ENCODE measurements around the gene TGFBR3L. TPM values are rescaled to one million over a fixed set of nuclear protein-coding genes. Genes with fewer than 3 reads are reported as not detected.
A peak's percentile ranks its signal among the peaks of the same experiment; 100 is the strongest.

TGFBR3L gene
- total and polyA plus RNA-seq, 2 experiments from 2014 or later: 1.7 to 7.0 TPM

DNA sequence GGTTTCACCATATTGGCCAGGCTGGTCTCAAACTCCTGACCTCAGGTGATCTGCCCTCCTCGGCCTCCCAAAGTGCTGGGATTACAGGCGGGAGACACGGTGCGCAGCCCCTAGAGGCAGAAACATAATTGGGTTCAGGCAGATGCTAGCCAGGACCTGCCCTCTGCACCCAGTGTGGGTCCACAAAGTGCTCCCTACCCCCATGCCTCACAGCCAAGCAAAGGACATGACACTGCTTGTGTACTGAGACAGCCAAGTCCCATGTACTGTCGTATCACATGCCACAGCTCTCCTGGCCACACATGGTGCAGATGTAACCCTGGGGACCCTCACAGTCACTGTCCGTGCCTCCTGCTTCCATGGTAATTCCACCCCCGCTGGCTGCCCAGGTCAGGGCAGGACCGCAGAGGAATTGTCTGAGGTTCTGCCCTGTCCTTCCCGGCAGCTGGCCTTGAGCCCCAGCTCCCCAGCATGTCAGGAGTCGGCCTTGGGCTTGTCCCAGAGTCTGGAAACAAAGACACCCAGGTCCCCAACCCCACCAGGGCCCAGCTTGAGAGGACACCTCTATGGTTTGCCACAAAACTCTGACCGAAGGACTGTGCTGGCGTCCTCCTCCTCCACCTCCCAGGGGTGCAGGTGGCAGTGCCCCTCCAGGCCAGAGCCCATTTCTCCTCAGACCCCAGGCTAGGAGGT lies 48.1 kb upstream of the TGFBR3L start:
- H3K4me2 ChIP-seq: no peak overlapping the region
- peak; percentile 4 to 18; a peak in 1 of 4 replicates for TF ChIP-seq CTCF (conservative IDR thresholded peaks at IDR 0.05; ENCODE audit: low read depth in 2 of 2)
- TF ChIP-seq ZNF462 (CRISPR knock-in tag; IDR thresholded peaks at IDR 0.05): no peak
- H2AFZ ChIP-seq: no peak overlapping the region
- Mint-ChIP-seq H3K27me3 (ENCODE audit: insufficient read depth, low read depth, poor library complexity) (peaks cover 62% of the 10 kb centered on the region), H3K36me3 (ENCODE audit: low read depth) (peaks cover 5% of the 10 kb centered on the region; the same call in 2 of the 3 replicates), H3K9me3 (no peaks in the 10 kb centered on the region), H3K4me3 (no peak overlapping the region), H3K4me1 (peaks cover 19% of the 10 kb centered on the region), H3K27ac (no peak overlapping the region)
- peaks cover 21% of the 10 kb centered on the region for H3K4me1 ChIP-seq (ENCODE audit: insufficient read depth)
- H3K27me3 ChIP-seq (ENCODE audit: insufficient read depth): peaks cover 56% of the 10 kb centered on the region
- DNase-seq (ENCODE audit: low spot score) (no peak), ATAC-seq (no peak)
- 0 out of 2 replicates have a peak, but pooled peaks cover 9% of the 10 kb centered on the region for H3F3A ChIP-seq (replicated peaks; ENCODE audit: low read depth)
- no peak overlapping the region for H3K4me3 ChIP-seq
- H3K27ac ChIP-seq (ENCODE audit: low read depth): no peak overlapping the region
- no peaks in the 10 kb centered on the region for H3K79me2 ChIP-seq (replicated peaks; ENCODE audit: insufficient read depth)
- H4K20me1 ChIP-seq (replicated peaks; ENCODE audit: insufficient read depth): no peaks in the 10 kb centered on the region
- H3K36me3 ChIP-seq (ENCODE audit: insufficient read depth): no peaks in the 10 kb centered on the region
- no peaks in the 10 kb centered on the region for H3K9me2 ChIP-seq (ENCODE audit: insufficient read depth)

All from GM23338 (cell line).